Activated CD8-positive, alpha-beta memory T cell treated with anti-CD3 and anti-CD28 coated beads, Interleukin-2, amount 10 ng/mL, durations not matched to agents 7 days and 5 days (primary cell): ENCODE data around the gene ZNF784. TPM values are rescaled to one million over a fixed set of nuclear protein-coding genes. Genes with fewer than 3 reads are reported as not detected.
"Not testable (repeated sequence)": the region's sequence is repeated elsewhere in the genome, so short reads cannot be mapped to it uniquely, and the experiment has no call there.

Source experiments
- ATAC-seq: fragments of 150-1000 bp; cut with Tn5 transposase; one replicate; pipeline ENCODE4 v1.10.0; 2021; ENCODE audit warnings: moderate library complexity
- CTCF ChIA-PET: fragments of 350-600 bp; sonication (Branson Sonifier 250); formaldehyde crosslinking; loops from one replicate; lab custom pipeline; 2021; ENCODE audit warnings: antibody characterized with exemption; lab: Charles Lee
- DNase-seq: peaks from one replicate; pipeline ENCODE4 v3.0.0-alpha.2; 2020
- H3K27ac Mint-ChIP-seq: one replicate; pipeline ENCODE4 v1.8.0; 2021; ENCODE audit warnings: mild to moderate bottlenecking, mixed read lengths
- H3K27me3 Mint-ChIP-seq: one replicate; pipeline ENCODE4 v1.8.0; 2021; ENCODE audit warnings: mixed read lengths
- H3K36me3 Mint-ChIP-seq: one replicate; pipeline ENCODE4 v1.8.0; 2021; ENCODE audit warnings: mild to moderate bottlenecking, mixed read lengths
- H3K4me1 Mint-ChIP-seq: one replicate; pipeline ENCODE4 v1.8.0; 2021; ENCODE audit warnings: mixed read lengths
- H3K4me3 Mint-ChIP-seq: one replicate; pipeline ENCODE4 v1.8.0; 2021; ENCODE audit warnings: mild to moderate bottlenecking, moderate library complexity, mixed read lengths
- H3K9me3 Mint-ChIP-seq: one replicate; pipeline ENCODE4 v1.8.0; 2022; ENCODE audit warnings: low read depth, mixed read lengths
- total RNA-seq, 2 experiments: library from RNA; stranded (reverse); gene quantifications; one replicate each; pipeline ENCODE4 v1.2.3, GENCODE V29; 2021

ZNF784 gene
- total RNA-seq, 2 experiments from 2014 or later, result 5.1 to 7.3 TPM

- ATAC-seq (no peak), DNase-seq (no peak)
- H3K27ac Mint-ChIP-seq, result no peak overlapping the region
- peaks cover 9% of the 10 kb centered on the region for H3K36me3 Mint-ChIP-seq
- CTCF ChIA-PET, result no interaction called here
- H3K27me3 Mint-ChIP-seq, result no peaks in the 10 kb centered on the region
- H3K4me1 Mint-ChIP-seq, result peaks cover 17% of the 10 kb centered on the region
- H3K4me3 Mint-ChIP-seq, result no peak overlapping the region
- no peaks in the 10 kb centered on the region for H3K9me3 Mint-ChIP-seq
Observed at GRCh38 chr19:55578031-55578760, 46.2 kb downstream of the ZNF784 start.

- no peak overlapping the region for H3K4me3 Mint-ChIP-seq
- DNase-seq (no peak), ATAC-seq (no peak)
- H3K4me1 Mint-ChIP-seq, result peaks cover 14% of the 10 kb centered on the region
- CTCF ChIA-PET, result no interaction called here
- no peaks in the 10 kb centered on the region for H3K9me3 Mint-ChIP-seq
- peaks cover 9% of the 10 kb centered on the region for H3K36me3 Mint-ChIP-seq
- H3K27me3 Mint-ChIP-seq, result no peaks in the 10 kb centered on the region
- no peak overlapping the region for H3K27ac Mint-ChIP-seq
Observed at GRCh38 chr19:55576746-55577145, 47.6 kb downstream of the ZNF784 start.

GRCh38 chr19:55573929-55574328, 50.4 kb downstream of the ZNF784 start:
- CTCF ChIA-PET, result interaction anchor here (0.7 kb wide), 2 partner anchors 70 to 100 kb away, joined by 3 read pairs; no protein-coding TSS in a partner anchor
- H3K4me3 Mint-ChIP-seq, H3K36me3 Mint-ChIP-seq, H3K9me3 Mint-ChIP-seq, H3K27ac Mint-ChIP-seq, H3K27me3 Mint-ChIP-seq, DNase-seq, ATAC-seq, H3K4me1 Mint-ChIP-seq: not testable (repeated sequence)

Other genes starting within 250 kb of the ZNF784 start
- not detected for gene TMEM190, start 247.7 kb downstream of the ZNF784 start, total RNA-seq
- gene TMEM238, start 240.3 kb downstream of the ZNF784 start, total RNA-seq, result 10 to 100 TPM; 14.1 to 23.0 TPM
- 1,000 to 10,000 TPM; 2,244 to 2,759 TPM for gene RPL28, start 238.6 kb downstream of the ZNF784 start, total RNA-seq
- 100 to 1,000 TPM; 311 to 421 TPM for gene UBE2S, start 216.8 kb downstream of the ZNF784 start, total RNA-seq
- not detected for gene SHISA7, start 181.3 kb downstream of the ZNF784 start, total RNA-seq
- 10 to 100 TPM; 28.2 to 35.7 TPM for gene ISOC2, start 162.9 kb downstream of the ZNF784 start, total RNA-seq
- gene C19orf85, start 159.8 kb downstream of the ZNF784 start, total RNA-seq, result not detected
- gene ZNF628, start 147.9 kb downstream of the ZNF784 start, total RNA-seq, result 1 to 10 TPM; 8.8 to 8.9 TPM
- 10 to 100 TPM; 14.6 to 23.2 TPM for gene NAT14, start 139.4 kb downstream of the ZNF784 start, total RNA-seq
- gene SSC5D, start 136.1 kb downstream of the ZNF784 start, total RNA-seq, result under 1 TPM; 0.68 to 0.79 TPM
- not detected for gene SBK2, start 87.4 kb downstream of the ZNF784 start, total RNA-seq
- gene SBK3, start 79.0 kb downstream of the ZNF784 start, total RNA-seq, result not detected
- 1 to 10 TPM; 5.6 to 7.5 TPM for gene ZNF579, start 43.7 kb downstream of the ZNF784 start, total RNA-seq
- 10 to 100 TPM; 13.0 to 15.7 TPM for gene FIZ1, start 25.0 kb downstream of the ZNF784 start, total RNA-seq
- gene ZNF524, start 24.3 kb downstream of the ZNF784 start, total RNA-seq, result 10 to 100 TPM; 26.5 to 30.2 TPM
- gene ZNF865, start 18.9 kb downstream of the ZNF784 start, total RNA-seq, result 10 to 100 TPM; 14.4 to 16.7 TPM
- gene ZNF580, start 16.4 kb upstream of the ZNF784 start, total RNA-seq, result 10 to 100 TPM; 33.1 to 33.7 TPM
- gene ZNF581, start 19.1 kb upstream of the ZNF784 start, total RNA-seq, result 10 to 100 TPM; 23.7 to 25.4 TPM
- gene CCDC106, start 23.6 kb upstream of the ZNF784 start, total RNA-seq, result 1 to 10 TPM; 5.9 TPM
- 100 to 1,000 TPM; 284 to 324 TPM for gene U2AF2, start 30.5 kb upstream of the ZNF784 start, total RNA-seq
- 10 to 100 TPM; 55.7 to 63.7 TPM for gene EPN1, start 50.7 kb upstream of the ZNF784 start, total RNA-seq
- not detected for gene NLRP9, start 113.8 kb upstream of the ZNF784 start, total RNA-seq
- gene RFPL4A, start 134.5 kb upstream of the ZNF784 start, total RNA-seq, result not detected
- not detected for gene RFPL4AL1, start 144.6 kb upstream of the ZNF784 start, total RNA-seq
- not detected for gene NLRP11, start 207.4 kb upstream of the ZNF784 start, total RNA-seq
- gene NLRP4, start 212.0 kb upstream of the ZNF784 start, total RNA-seq, result not detected